Measurements from ENCODE around the gene DENND2D. TPM values are rescaled to one million over a fixed set of nuclear protein-coding genes. Genes with fewer than 3 reads are reported as not detected.

DENND2D gene
- total RNA-seq, 2 donors from 2014 or later, result 103 to 118 TPM

GRCh38 chr1:111227851-111228747 lies 27.7 kb upstream of the DENND2D start:
- DNase-seq (ENCODE audit: low spot score) (no peak), ATAC-seq (peak; percentile 64)
- Mint-ChIP-seq H3K36me3 (no peaks in the 10 kb centered on the region), H3K4me1 (ENCODE audit: low read depth in 2 of 2) (peaks cover 53 to 58% of the 10 kb centered on the region in 2 donors), H3K27me3 (no peaks in the 10 kb centered on the region), H3K27ac (peak overlapping the region; percentile 75 to 90), H3K9me3 (peaks cover 2% of the 10 kb centered on the region), H3K4me3 (peak overlapping the region; percentile 66)

GRCh38 chr1:111227434-111227833 lies 27.0 kb upstream of the DENND2D start, which contains the start of gene CHI3L2:
TSS of gene CHI3L2 (plus strand) at chr1:111227713. CDS start at chr1:111227730, 17 bp downstream.
- Mint-ChIP-seq H3K27me3 (no peaks in the 10 kb centered on the region), H3K4me1 (ENCODE audit: low read depth in 2 of 2) (peaks cover 59 to 64% of the 10 kb centered on the region in 2 donors), H3K4me3 (peak within 1 kb of the TSS; percentile 66), H3K36me3 (no peaks in the 10 kb centered on the region), H3K9me3 (peaks cover 2% of the 10 kb centered on the region), H3K27ac (peak within 1 kb of the TSS; percentile 75 to 90)
- ATAC-seq (peak; percentile 32 to 80), DNase-seq (ENCODE audit: low spot score) (peak; percentile 69)

GRCh38 chr1:111225717-111226400 lies 25.4 kb upstream of the DENND2D start:
- Mint-ChIP-seq H3K36me3 (no peaks in the 10 kb centered on the region), H3K27ac (peak overlapping the region; percentile 75 to 90), H3K9me3 (peaks cover 2% of the 10 kb centered on the region), H3K4me1 (ENCODE audit: low read depth in 2 of 2) (peaks cover 71 to 77% of the 10 kb centered on the region in 2 donors), H3K4me3 (peak overlapping the region; percentile 66), H3K27me3 (no peaks in the 10 kb centered on the region)
- ATAC-seq, result no peak
- DNase-seq (ENCODE audit: low spot score), result no peak

GRCh38 chr1:111225091-111225490 lies 24.6 kb upstream of the DENND2D start:
- peak overlapping the region; percentile 75 to 90 for H3K27ac Mint-ChIP-seq
- no peaks in the 10 kb centered on the region for H3K9me3 Mint-ChIP-seq
- H3K4me1 Mint-ChIP-seq (ENCODE audit: low read depth in 2 of 2), result peaks cover 74 to 80% of the 10 kb centered on the region in 2 donors
- H3K36me3 Mint-ChIP-seq, result no peaks in the 10 kb centered on the region
- no peak for ATAC-seq
- no peaks in the 10 kb centered on the region for H3K27me3 Mint-ChIP-seq
- DNase-seq (ENCODE audit: low spot score), result no peak
- H3K4me3 Mint-ChIP-seq, result peak overlapping the region; percentile 66

GRCh38 chr1:111223126-111223685 lies 22.8 kb upstream of the DENND2D start:
- H3K36me3 Mint-ChIP-seq, result no peaks in the 10 kb centered on the region
- peak overlapping the region; percentile 85 to 87 for H3K27ac Mint-ChIP-seq
- no peaks in the 10 kb centered on the region for H3K27me3 Mint-ChIP-seq
- H3K4me1 Mint-ChIP-seq (ENCODE audit: low read depth in 2 of 2), result peaks cover 83 to 93% of the 10 kb centered on the region in 2 donors
- no peak for DNase-seq (ENCODE audit: low spot score)
- ATAC-seq, result no peak
- no peaks in the 10 kb centered on the region for H3K9me3 Mint-ChIP-seq
- H3K4me3 Mint-ChIP-seq, result peak overlapping the region; percentile 76

- peak overlapping the region; percentile 85 to 87 for H3K27ac Mint-ChIP-seq
- H3K9me3 Mint-ChIP-seq, result no peaks in the 10 kb centered on the region
- no peaks in the 10 kb centered on the region for H3K36me3 Mint-ChIP-seq
- peak; percentile 52 to 69 for ATAC-seq
- peaks cover 83 to 93% of the 10 kb centered on the region in 2 donors for H3K4me1 Mint-ChIP-seq (ENCODE audit: low read depth in 2 of 2)
- H3K27me3 Mint-ChIP-seq, result no peaks in the 10 kb centered on the region
- DNase-seq (ENCODE audit: low spot score), result peak; percentile 83
- peak overlapping the region; percentile 76 for H3K4me3 Mint-ChIP-seq
Observed at GRCh38 chr1:111222308-111223125, 22.1 kb upstream of the DENND2D start.

GRCh38 chr1:111221633-111222291 lies 21.3 kb upstream of the DENND2D start:
- Mint-ChIP-seq H3K36me3 (no peaks in the 10 kb centered on the region), H3K27ac (peak overlapping the region; percentile 85 to 87), H3K27me3 (no peaks in the 10 kb centered on the region), H3K4me3 (peak overlapping the region; percentile 76), H3K9me3 (no peaks in the 10 kb centered on the region), H3K4me1 (ENCODE audit: low read depth in 2 of 2) (peaks cover 84 to 93% of the 10 kb centered on the region in 2 donors)
- peak; percentile 91 to 92 for ATAC-seq
- peak; percentile 82 for DNase-seq (ENCODE audit: low spot score)

- Mint-ChIP-seq H3K9me3 (no peaks in the 10 kb centered on the region), H3K27me3 (no peaks in the 10 kb centered on the region), H3K4me1 (ENCODE audit: low read depth in 2 of 2) (peaks cover 84 to 93% of the 10 kb centered on the region in 2 donors), H3K4me3 (peak overlapping the region; percentile 76), H3K27ac (peak overlapping the region; percentile 85 to 87), H3K36me3 (no peaks in the 10 kb centered on the region)
- ATAC-seq, result no peak
- no peak for DNase-seq (ENCODE audit: low spot score)
Observed at GRCh38 chr1:111221276-111221632, 20.8 kb upstream of the DENND2D start.

GRCh38 chr1:111220302-111220890 lies 19.9 kb upstream of the DENND2D start:
- DNase-seq (ENCODE audit: low spot score) (no peak), ATAC-seq (no peak)
- peak overlapping the region; percentile 85 to 87 for H3K27ac Mint-ChIP-seq
- H3K4me1 Mint-ChIP-seq (ENCODE audit: low read depth in 2 of 2), result peaks cover 83 to 93% of the 10 kb centered on the region in 2 donors
- no peaks in the 10 kb centered on the region for H3K27me3 Mint-ChIP-seq
- H3K36me3 Mint-ChIP-seq, result no peaks in the 10 kb centered on the region
- H3K4me3 Mint-ChIP-seq, result peak overlapping the region; percentile 76
- no peaks in the 10 kb centered on the region for H3K9me3 Mint-ChIP-seq

GRCh38 chr1:111219557-111220286 lies 19.3 kb upstream of the DENND2D start:
- Mint-ChIP-seq H3K4me1 (ENCODE audit: low read depth in 2 of 2) (peaks cover 86 to 94% of the 10 kb centered on the region in 2 donors), H3K27me3 (no peaks in the 10 kb centered on the region), H3K4me3 (peak overlapping the region; percentile 76), H3K27ac (peak overlapping the region; percentile 85 to 87), H3K36me3 (no peaks in the 10 kb centered on the region), H3K9me3 (no peaks in the 10 kb centered on the region)
- no peak for DNase-seq (ENCODE audit: low spot score)
- peak; percentile 21 to 39 for ATAC-seq

GRCh38 chr1:111218701-111219556 lies 18.5 kb upstream of the DENND2D start:
- no peaks in the 10 kb centered on the region for H3K36me3 Mint-ChIP-seq
- no peak for ATAC-seq
- H3K27me3 Mint-ChIP-seq, result no peaks in the 10 kb centered on the region
- H3K4me1 Mint-ChIP-seq (ENCODE audit: low read depth in 2 of 2), result peaks cover 90 to 97% of the 10 kb centered on the region in 2 donors
- H3K9me3 Mint-ChIP-seq, result no peaks in the 10 kb centered on the region
- peak overlapping the region; percentile 85 to 87 for H3K27ac Mint-ChIP-seq
- H3K4me3 Mint-ChIP-seq, result peak overlapping the region; percentile 76
- no peak for DNase-seq (ENCODE audit: low spot score)

All from natural killer cell treated with Interleukin-12 subunit alpha and Interleukin-12 subunit beta and Interleukin-15 and Interleukin-18, amount 100 ng/mL, for 72 hours (primary cell).